RWPE1 (cell line): ENCODE results near the gene AHCY.
"Not testable (repeated sequence)": the region's sequence is repeated elsewhere in the genome, so short reads cannot be mapped to it uniquely, and the experiment has no call there.

Experiments
- CTCF ChIA-PET: fragments of 350-600 bp; sonication (Branson Sonifier 250); formaldehyde crosslinking; extraction: SDS; loops from one replicate; lab custom pipeline; 2021; lab: Yijun Ruan, JAX
- POLR2A ChIA-PET: fragments of 400-600 bp; formaldehyde crosslinking; extraction: SDS; loops from one replicate; lab custom pipeline; 2020; ENCODE audit warnings: antibody characterized with exemption; ENCODE audit not compliant: low non-redundant PET; lab: Yijun Ruan, JAX
- DNase-seq: peaks from one replicate; pipeline ENCODE4 v3.0.0; 2012; ENCODE audit warnings: low spot score
- H3K27ac ChIP-seq: fragments of 450-650 bp; 2 replicates; pipeline ENCODE4 v1.5.1; 2017
- CTCF ChIP-seq: fragments of 450-650 bp; conservative IDR thresholded peaks from 2 replicates; pipeline ENCODE4 v1.5.1; 2017; ENCODE audit warnings: low read depth, mild to moderate bottlenecking

AHCY gene

GRCh38 chr20:34343458-34344211, 40.5 kb upstream of the AHCY start:
- no peak overlapping the region; the same call in 1 of the 2 replicates for H3K27ac ChIP-seq
- TF ChIP-seq CTCF = no peak
- DNase-seq = no peak
- POLR2A ChIA-PET = interaction anchor here (0.7 kb wide), 1 partner anchor 42 kb away, joined by 3 read pairs; no protein-coding TSS in a partner anchor
- CTCF ChIA-PET = interaction anchor here (0.6 to 0.7 kb wide), 2 partner anchors 73 to 165 kb away, joined by 3 to 5 read pairs; no protein-coding TSS in a partner anchor

- H3K27ac ChIP-seq = peak overlapping the region; percentile 48; the same call in 1 of the 2 replicates
- POLR2A ChIA-PET, DNase-seq: not testable (repeated sequence)
- CTCF ChIA-PET = interaction anchor here (0.8 to 0.9 kb wide), 2 partner anchors 26 to 279 kb away, joined by 3 to 6 read pairs; no protein-coding TSS in a partner anchor
Observed at GRCh38 chr20:34341199-34341598, 38.0 kb upstream of the AHCY start.

GRCh38 chr20:34340726-34341125, 37.6 kb upstream of the AHCY start:
- CTCF ChIA-PET = interaction anchor here (0.9 kb wide), 1 partner anchor 26 kb away, joined by 3 read pairs; no protein-coding TSS in a partner anchor
- POLR2A ChIA-PET = not testable (repeated sequence)
- peak overlapping the region; percentile 48 for H3K27ac ChIP-seq

GRCh38 chr20:34337982-34338726, 35.0 kb upstream of the AHCY start:
- CTCF ChIA-PET = interaction anchor here (1.2 to 5.7 kb wide), 2 partner anchors 25 to 26 kb away, joined by 4 to 38 read pairs; no protein-coding TSS in a partner anchor
- TF ChIP-seq CTCF = no peak
- H3K27ac ChIP-seq = peak overlapping the region; percentile 4; the same call in 1 of the 2 replicates
- no peak for DNase-seq
- POLR2A ChIA-PET = no interaction called here

More at GRCh38 chr20:34340726-34341125, 37.6 kb upstream of the AHCY start:
- DNase-seq = not testable (repeated sequence)

GRCh38 chr20:34337544-34337943, 34.4 kb upstream of the AHCY start:
- TF ChIP-seq CTCF = no peak
- no peak for DNase-seq
- H3K27ac ChIP-seq = no peak overlapping the region; the same call in 1 of the 2 replicates
- POLR2A ChIA-PET = no interaction called here
- CTCF ChIA-PET = interaction anchor here (0.6 to 5.7 kb wide), 2 partner anchors 25 to 28 kb away, joined by 3 to 38 read pairs; no protein-coding TSS in a partner anchor

- peak; percentile 60 for DNase-seq
- POLR2A ChIA-PET = interaction anchor here (0.8 kb wide), 1 partner anchor 20 kb away, joined by 4 read pairs; no protein-coding TSS in a partner anchor
- CTCF ChIA-PET = interaction anchor here (0.6 to 5.7 kb wide), 4 partner anchors 22 to 1168 kb away, joined by 3 to 38 read pairs (median 4); no protein-coding TSS in a partner anchor
- no peak for TF ChIP-seq CTCF
- peak overlapping the region; percentile 91 for H3K27ac ChIP-seq
Observed at GRCh38 chr20:34334654-34335407, 31.7 kb upstream of the AHCY start.
